Endodermal cell (in vitro differentiated cells): ENCODE measurements around the gene ELMO1. TPM values are rescaled to one million over a fixed set of nuclear protein-coding genes. Genes with fewer than 3 reads are reported as not detected.

Experiments used
- DNase-seq: peaks from one replicate; pipeline ENCODE4 v3.0.0-alpha.2; 2017
- H3K27ac ChIP-seq: 2 replicates; pipeline ENCODE4 v1.5.1; 2013; ENCODE audit warnings: mild to moderate bottlenecking, low read depth, low read length, moderate library complexity
- H3K27me3 ChIP-seq: 2 replicates; pipeline ENCODE4 v1.6.1; 2013; ENCODE audit warnings: mild to moderate bottlenecking, low read length, moderate library complexity; ENCODE audit not compliant: insufficient read depth, control insufficient read depth, poor library complexity, severe bottlenecking
- H3K36me3 ChIP-seq: 2 replicates; pipeline ENCODE4 v1.7.0; 2013; ENCODE audit warnings: mild to moderate bottlenecking, low read length, moderate library complexity; ENCODE audit not compliant: control insufficient read depth, insufficient read depth
- H3K4me1 ChIP-seq: one replicate; pipeline ENCODE4 v1.7.0; 2013; ENCODE audit warnings: low read length; ENCODE audit not compliant: control insufficient read depth, insufficient read depth
- H3K4me3 ChIP-seq: 2 replicates; pipeline ENCODE4 v1.5.1; 2013; ENCODE audit warnings: mild to moderate bottlenecking, low read length, moderate library complexity
- H3K9ac ChIP-seq: 2 replicates; pipeline ENCODE4 v1.6.1; 2013; ENCODE audit warnings: mild to moderate bottlenecking, low read length, moderate library complexity; ENCODE audit not compliant: poor library complexity, severe bottlenecking; ENCODE audit errors: extremely low read depth
- H3K9me3 ChIP-seq: 2 replicates; pipeline ENCODE4 v1.6.1; 2013; ENCODE audit warnings: mild to moderate bottlenecking, low read length, moderate library complexity; ENCODE audit not compliant: control insufficient read depth
- H3K27ac Mint-ChIP-seq: 2 replicates; pipeline ENCODE4 v1.8.0; 2020; ENCODE audit warnings: mixed read lengths
- H3K27me3 Mint-ChIP-seq: 2 replicates; pipeline ENCODE4 v1.8.0; 2021; ENCODE audit warnings: mild to moderate bottlenecking, mixed read lengths; ENCODE audit not compliant: insufficient read depth
- H3K36me3 Mint-ChIP-seq: 2 replicates; pipeline ENCODE4 v1.8.0; 2020; ENCODE audit warnings: low read depth, mixed read lengths
- H3K4me1 Mint-ChIP-seq: 2 replicates; pipeline ENCODE4 v1.8.0; 2020; ENCODE audit warnings: mixed read lengths
- H3K4me3 Mint-ChIP-seq: 2 replicates; pipeline ENCODE4 v1.8.0; 2020; ENCODE audit warnings: mild to moderate bottlenecking, moderate library complexity, mixed read lengths
- H3K9me3 Mint-ChIP-seq: 2 replicates; pipeline ENCODE4 v1.8.0; 2020; ENCODE audit warnings: mild to moderate bottlenecking, mixed read lengths
- CTCF ChIP-seq: fragments of 200-600 bp; sonication (generic); conservative IDR thresholded peaks from 2 replicates; pipeline ENCODE4 v1.5.0; 2021; ENCODE audit warnings: antibody characterized with exemption, mild to moderate bottlenecking
- WGBS, 2 experiments: methylation state at CpG; one replicate each; pipeline versions ENCODE4 v1.1.5 to v1.1.7; 2013; ENCODE audit warnings: missing lambda C conversion rate in 2 of 2, mixed read lengths in 1 of 2; ENCODE audit not compliant: insufficient coverage in 1 of 2, insufficient read length in 1 of 2; 5-methylcytosine and 5-hydroxymethylcytosine counted together
- total RNA-seq, 2 donors: library from RNA; stranded (reverse); fragmentation: NEBNext Ultra II Directional in 1 of 2; extraction: Animal tissue kit (Norgen Biotek cat#: 25700) in 1 of 2; gene quantifications; 2 replicates in 1 of 2; 3 replicates in 1 of 2; pipeline ENCODE4 v1.2.1, GENCODE V29; 2021

The ELMO1 gene
- total RNA-seq, 2 donors from 2014 or later: 120 to 131 TPM

- peaks cover 59% of the 10 kb centered on the region for H3K4me1 Mint-ChIP-seq
- WGBS, 2 experiments: 83 to 84% methylated on average over 3 to 5 of the region's 5 CpGs
- Histone ChIP-seq H3K9me3 (peaks cover 16% of the 10 kb centered on the region), H3K36me3 (peaks cover 24% of the 10 kb centered on the region), H3K9ac (no peak overlapping the region), H3K27ac (no peak overlapping the region), H3K4me1 (peaks cover 18% of the 10 kb centered on the region), H3K27me3 (no peaks in the 10 kb centered on the region), H3K4me3 (peak overlapping the region; percentile 34)
- TF ChIP-seq CTCF: no peak
- no peak overlapping the region for H3K4me3 Mint-ChIP-seq
- H3K27ac Mint-ChIP-seq: no peak overlapping the region
- no peaks in the 10 kb centered on the region for H3K27me3 Mint-ChIP-seq
- no peak for DNase-seq
- peaks cover 24% of the 10 kb centered on the region for H3K36me3 Mint-ChIP-seq
- peaks cover 2% of the 10 kb centered on the region for H3K9me3 Mint-ChIP-seq
These were observed 43.5 kb downstream of the ELMO1 start for GRCh38 chr7:37405128-37405527.

GRCh38 chr7:37399876-37400421 lies 48.7 kb downstream of the ELMO1 start:
- Histone ChIP-seq H3K27ac (no peak overlapping the region), H3K4me1 (peaks cover 18% of the 10 kb centered on the region), H3K36me3 (peaks cover 16% of the 10 kb centered on the region), H3K9ac (no peak overlapping the region), H3K9me3 (peaks cover 16% of the 10 kb centered on the region), H3K4me3 (no peak overlapping the region), H3K27me3 (no peaks in the 10 kb centered on the region)
- Mint-ChIP-seq H3K27ac (peak overlapping the region; percentile 40), H3K27me3 (no peaks in the 10 kb centered on the region), H3K4me3 (no peak overlapping the region), H3K9me3 (peaks cover 2% of the 10 kb centered on the region), H3K4me1 (peaks cover 63% of the 10 kb centered on the region), H3K36me3 (peaks cover 21% of the 10 kb centered on the region)
- no peak for DNase-seq
- WGBS, 2 experiments: 93 to 100% methylated on average over 2 to 3 of the region's 3 CpGs
- TF ChIP-seq CTCF: no peak

DNA sequence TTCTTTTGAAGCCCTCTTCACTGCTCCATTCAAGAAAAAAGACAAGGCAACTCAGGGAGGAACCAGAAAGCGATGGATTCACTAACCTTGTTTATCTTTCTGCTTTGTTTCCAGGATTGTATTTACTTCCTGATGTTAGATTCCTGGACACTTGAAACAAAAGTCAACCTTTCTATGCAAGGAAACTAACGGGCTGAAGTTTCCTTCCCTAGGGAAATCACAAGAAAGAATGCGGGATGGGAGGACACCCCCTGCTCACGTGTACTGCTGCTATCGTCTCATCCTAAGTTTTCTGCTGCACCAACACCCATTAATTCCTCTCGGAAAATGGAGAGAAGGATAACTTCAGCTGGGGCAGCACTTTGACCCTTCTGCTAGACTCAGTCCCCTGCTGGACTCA lies 50.3 kb downstream of the ELMO1 start:
- Mint-ChIP-seq H3K9me3 (peaks cover 2% of the 10 kb centered on the region), H3K4me3 (no peak overlapping the region), H3K4me1 (peaks cover 70% of the 10 kb centered on the region), H3K36me3 (peaks cover 18% of the 10 kb centered on the region), H3K27me3 (no peaks in the 10 kb centered on the region), H3K27ac (no peak overlapping the region)
- no peak overlapping the region for H3K4me3 ChIP-seq
- TF ChIP-seq CTCF: no peak
- peaks cover 16% of the 10 kb centered on the region for H3K36me3 ChIP-seq
- H3K4me1 ChIP-seq: peaks cover 25% of the 10 kb centered on the region
- H3K27me3 ChIP-seq: no peaks in the 10 kb centered on the region
- no peak for DNase-seq
- H3K27ac ChIP-seq: no peak overlapping the region
- WGBS, 2 experiments: 81 to 85% methylated on average over 4 to 6 of the region's 6 CpGs
- H3K9me3 ChIP-seq: peaks cover 16% of the 10 kb centered on the region
- H3K9ac ChIP-seq: no peak overlapping the region
